B cell (primary cell): ENCODE measurements around the gene NDUFA8. TPM values are rescaled to one million over a fixed set of nuclear protein-coding genes. Genes with fewer than 3 reads are reported as not detected.

Experiments
- ATAC-seq: fragments of 200-7000 bp; cut with Tn5 transposase; one replicate; pipeline ENCODE4 v1.10.0; 2021; ENCODE audit warnings: low read depth, mild to moderate bottlenecking, moderate number of reproducible peaks, moderate library complexity
- CTCF ChIA-PET: fragments of 350-600 bp; sonication (Branson Sonifier 250); formaldehyde crosslinking; loops from one replicate; lab custom pipeline; 2021; ENCODE audit warnings: antibody characterized with exemption, inconsistent platforms; lab: Charles Lee
- POLR2A ChIA-PET: fragments of 350-600 bp; sonication (Branson Sonifier 250); formaldehyde crosslinking; loops from one replicate; lab custom pipeline; 2021; ENCODE audit warnings: antibody characterized with exemption; lab: Charles Lee
- DNase-seq: peaks from one replicate; pipeline ENCODE4 v3.0.0; 2013
- H2AFZ ChIP-seq: 2 replicates; pipeline ENCODE4 v1.6.1; 2012; ENCODE audit warnings: mild to moderate bottlenecking, low read depth, low read length; ENCODE audit not compliant: insufficient read depth, poor library complexity, severe bottlenecking
- H3K27ac ChIP-seq, 2 donors: 1 replicate in 1 of 2; 2 replicates in 1 of 2; pipeline ENCODE4 v1.5.1; 2012 to 2013; ENCODE audit warnings: low read length in 2 of 2, mild to moderate bottlenecking in 2 of 2, moderate library complexity in 1 of 2
- H3K27me3 ChIP-seq, 4 experiments: fragments of 200-600 bp in 1 of 4; sonication (generic) in 1 of 4; replicated peaks in 1 of 4; 1 replicate in 2 of 4; 2 replicates in 2 of 4; pipeline versions ENCODE4 v1.6.1 to v1.7.0; 2013 to 2016; ENCODE audit warnings: low read length in 3 of 4, mild to moderate bottlenecking in 2 of 4, mixed read lengths in 1 of 4, moderate library complexity in 1 of 4; ENCODE audit not compliant: insufficient read depth in 4 of 4, control insufficient read depth in 3 of 4; ENCODE audit errors: control extremely low read depth in 1 of 4
- H3K36me3 ChIP-seq, 2 experiments: replicated peaks in 1 of 2; 1 replicate in 1 of 2; 2 replicates in 1 of 2; pipeline versions ENCODE4 v1.6.1 to v1.7.1; 2013; ENCODE audit warnings: low read length in 1 of 2; ENCODE audit not compliant: insufficient read depth in 2 of 2, control insufficient read depth in 1 of 2; ENCODE audit errors: control extremely low read depth in 1 of 2, extremely low read depth in 1 of 2
- H3K4me1 ChIP-seq, 2 donors: fragments of 200-600 bp in 1 of 2; sonication (generic) in 1 of 2; 1 replicate in 1 of 2; 2 replicates in 1 of 2; pipeline versions ENCODE4 v1.5.1 to v1.6.1; 2013 to 2017; ENCODE audit warnings: low read length in 2 of 2; ENCODE audit not compliant: control insufficient read depth in 2 of 2, insufficient read depth in 2 of 2
- H3K4me2 ChIP-seq: replicated peaks from 2 replicates; pipeline ENCODE3; 2012; ENCODE audit warnings: mild to moderate bottlenecking, low read depth, low read length; ENCODE audit not compliant: poor library complexity, severe bottlenecking
- H3K4me3 ChIP-seq, 5 experiments: fragments of 200-600 bp in 1 of 5; sonication (generic) in 1 of 5; 1 replicate in 3 of 5; 2 replicates in 2 of 5; pipeline versions ENCODE4 v1.5.1 to v1.7.0; 2011 to 2016; ENCODE audit warnings: low read length in 4 of 5, mild to moderate bottlenecking in 4 of 5, low read depth in 2 of 5, control low read depth in 1 of 5, moderate library complexity in 1 of 5; ENCODE audit not compliant: insufficient read depth in 1 of 5; ENCODE audit errors: control extremely low read depth in 1 of 5, extremely low read depth in 1 of 5
- H3K79me2 ChIP-seq: fragments of 200-600 bp; sonication (generic); one replicate; pipeline ENCODE4 v1.6.0; 2016; ENCODE audit warnings: low read length; ENCODE audit not compliant: control insufficient read depth, insufficient read depth
- H3K9ac ChIP-seq: fragments of 200-600 bp; sonication (generic); 2 replicates; pipeline ENCODE4 v1.6.1; 2017; ENCODE audit warnings: mild to moderate bottlenecking, low read length, moderate library complexity
- H3K9me3 ChIP-seq, 3 donors: one replicate each; pipeline versions ENCODE4 v1.6.1 to v1.7.1; 2013; ENCODE audit warnings: low read length in 2 of 3; ENCODE audit not compliant: control insufficient read depth in 2 of 3, insufficient read depth in 1 of 3; ENCODE audit errors: control extremely low read depth in 1 of 3
- H4K20me1 ChIP-seq: 2 replicates; pipeline ENCODE4 v1.6.0; 2012; ENCODE audit warnings: mild to moderate bottlenecking, low read length; ENCODE audit not compliant: insufficient read depth, control insufficient read depth, poor library complexity, severe bottlenecking
- H3K27ac Mint-ChIP-seq: one replicate; pipeline ENCODE4 v1.8.0; 2021; ENCODE audit warnings: mixed read lengths
- H3K27me3 Mint-ChIP-seq: one replicate; pipeline ENCODE4 v1.8.0; 2021; ENCODE audit warnings: mixed read lengths
- H3K4me1 Mint-ChIP-seq: one replicate; pipeline ENCODE4 v1.8.0; 2021; ENCODE audit warnings: mixed read lengths
- H3K4me3 Mint-ChIP-seq: one replicate; pipeline ENCODE4 v1.8.0; 2021; ENCODE audit warnings: mixed read lengths
- H3K9me3 Mint-ChIP-seq: one replicate; pipeline ENCODE4 v1.8.0; 2022; ENCODE audit warnings: mixed read lengths; ENCODE audit not compliant: insufficient read depth
- CTCF ChIP-seq: fragments of 200-600 bp; IDR thresholded peaks from one replicate; pipeline ENCODE4 v1.8.0; 2022; ENCODE audit warnings: antibody characterized with exemption, mild to moderate bottlenecking
- EZH2 ChIP-seq: IDR thresholded peaks from 2 replicates; pipeline ENCODE4 v1.6.1; 2012; ENCODE audit warnings: borderline replicate concordance, low read depth, mild to moderate bottlenecking, moderate library complexity, low read length; ENCODE audit not compliant: insufficient read depth, poor library complexity, severe bottlenecking
- WGBS: methylation state at CpG from one replicate; pipeline ENCODE4 v1.1.5; 2013; ENCODE audit warnings: missing lambda C conversion rate; ENCODE audit not compliant: insufficient coverage; 5-methylcytosine and 5-hydroxymethylcytosine counted together
- intact Hi-C: fragments of 100-400 bp; cut with micrococcal nuclease; formaldehyde crosslinking; loops from one replicate; pipeline ENCODE4 v1.10.0; 2022
- polyA plus RNA-seq: library from polyadenylated mRNA; depleted of rRNA; stranded (reverse); fragments of >200 nt; gene quantifications from 2 replicates; pipeline ENCODE4 v1.2.3, GENCODE V29; 2012
- total RNA-seq, 2 donors: library from RNA; stranded (reverse); fragments of 120-200 nt in 1 of 2; gene quantifications; 1 replicate in 1 of 2; 2 replicates in 1 of 2; pipeline versions ENCODE4 v1.2.3 to v1.2.4, GENCODE V29; 2013 to 2022

NDUFA8 gene
- total and polyA plus RNA-seq, 2 donors (not counting 1 experiment from before 2014, with no cell fraction given), result 10.6 to 15.7 TPM

DNA sequence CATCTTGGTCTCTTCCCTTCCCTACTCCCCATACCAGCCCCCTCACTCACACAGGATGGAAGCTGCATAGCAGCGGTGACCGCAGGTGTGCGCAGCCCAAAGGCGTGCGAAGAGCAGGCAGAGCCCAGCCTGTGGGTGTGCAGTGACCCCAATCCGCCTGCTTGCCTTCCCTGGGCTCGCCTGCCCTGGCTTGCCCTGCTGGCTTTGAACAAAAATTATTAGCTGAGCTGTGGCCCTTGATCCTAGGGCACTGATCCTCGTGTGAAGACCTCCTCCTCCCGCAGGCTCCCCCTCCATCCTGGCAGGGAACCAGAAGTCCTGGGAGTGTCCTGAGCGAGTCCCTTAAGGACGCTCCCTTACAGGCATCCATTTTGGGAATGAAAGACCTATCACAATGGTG lies 32.0 kb upstream of the NDUFA8 start:
- Histone ChIP-seq H4K20me1 (no peaks in the 10 kb centered on the region), H3K9me3 (no peaks in the 10 kb centered on the region), H3K27ac (no peak overlapping the region), H3K36me3 (no peaks in the 10 kb centered on the region), H3K4me3 (no peak overlapping the region), H3K79me2 (no peaks in the 10 kb centered on the region), H2AFZ (no peak overlapping the region), H3K4me2 (no peak overlapping the region), H3K4me1 (no peaks in the 10 kb centered on the region), H3K9ac (no peak overlapping the region), H3K27me3 (peaks cover 0 to 4% (median 0%) of the 10 kb centered on the region in 4 experiments)
- ChIA-PET CTCF (no interaction called here), POLR2A (no interaction called here)
- WGBS, result 89% methylated on average over 11 of the region's 11 CpGs
- Mint-ChIP-seq H3K27me3 (peaks cover under 1% of the 10 kb centered on the region), H3K27ac (no peak overlapping the region), H3K9me3 (no peaks in the 10 kb centered on the region), H3K4me1 (no peaks in the 10 kb centered on the region), H3K4me3 (no peak overlapping the region)
- TF ChIP-seq EZH2, result no peak
- no peak for TF ChIP-seq CTCF
- DNase-seq, result no peak
- intact Hi-C loops, result no loop called here
- no peak for ATAC-seq

- Mint-ChIP-seq H3K4me3 (no peak overlapping the region), H3K27me3 (no peaks in the 10 kb centered on the region), H3K27ac (no peak overlapping the region), H3K9me3 (no peaks in the 10 kb centered on the region), H3K4me1 (no peaks in the 10 kb centered on the region)
- no peak overlapping the region for H3K27ac ChIP-seq
- no peak overlapping the region for H3K4me2 ChIP-seq
- peaks cover 0 to 4% (median 0%) of the 10 kb centered on the region in 4 experiments for H3K27me3 ChIP-seq
- WGBS, result 87% methylated on average over 6 of the region's 12 CpGs
- H3K36me3 ChIP-seq, result no peaks in the 10 kb centered on the region
- H2AFZ ChIP-seq, result no peak overlapping the region
- DNase-seq (no peak), ATAC-seq (no peak)
- intact Hi-C loops, result no loop called here
- no peak overlapping the region for H3K9ac ChIP-seq
- ChIA-PET POLR2A (no interaction called here), CTCF (no interaction called here)
- no peaks in the 10 kb centered on the region for H3K9me3 ChIP-seq
- no peaks in the 10 kb centered on the region for H3K4me1 ChIP-seq
- no peaks in the 10 kb centered on the region for H4K20me1 ChIP-seq
- no peak for TF ChIP-seq EZH2
- TF ChIP-seq CTCF, result no peak
- H3K79me2 ChIP-seq, result no peaks in the 10 kb centered on the region
- no peak overlapping the region for H3K4me3 ChIP-seq
These were observed 31.2 kb upstream of the NDUFA8 start for GRCh38 chr9:122190597-122191381.
